Heart left ventricle (tissue), 16 donors: ENCODE measurements around the gene KIF11. TPM values are rescaled to one million over a fixed set of nuclear protein-coding genes. Genes with fewer than 3 reads are reported as not detected.

Experiments used
- ATAC-seq, 4 donors: fragments of 200-7000 bp; cut with Tn5 transposase; one replicate each; pipeline ENCODE4 v1.9.1; 2020 to 2022; ENCODE audit warnings: moderate library complexity in 4 of 4, mild to moderate bottlenecking in 3 of 4, moderate number of reproducible peaks in 1 of 4
- DNase-seq, 5 donors: peaks; one replicate each; pipeline ENCODE4 v3.0.0-alpha.2; 2020
- H3K27ac ChIP-seq, 12 donors: fragments of 200-600 bp; sonication (generic) in 4 of 12; one replicate each; pipeline versions ENCODE4 v1.5.0 to v1.8.0; 2016 to 2022; ENCODE audit warnings: mild to moderate bottlenecking in 2 of 12
- H3K27me3 ChIP-seq, 9 donors: fragments of 200-600 bp; sonication (generic) in 2 of 9; one replicate each; pipeline versions ENCODE4 v1.5.1 to v1.8.0; 2016 to 2022; ENCODE audit warnings: mild to moderate bottlenecking in 3 of 9
- H3K36me3 ChIP-seq, 9 donors: fragments of 200-600 bp; sonication (generic) in 2 of 9; one replicate each; pipeline versions ENCODE4 v1.5.0 to v1.8.0; 2018 to 2022; ENCODE audit warnings: mild to moderate bottlenecking in 2 of 9
- H3K4me1 ChIP-seq, 12 donors: fragments of 200-600 bp; sonication (generic) in 4 of 12; one replicate each; pipeline versions ENCODE4 v1.5.0 to v1.8.0; 2016 to 2022; ENCODE audit warnings: mild to moderate bottlenecking in 3 of 12
- H3K4me3 ChIP-seq, 12 donors: fragments of 200-600 bp; sonication (generic) in 4 of 12; one replicate each; pipeline versions ENCODE4 v1.5.0 to v1.8.0; 2017 to 2022; ENCODE audit warnings: mild to moderate bottlenecking in 9 of 12, moderate library complexity in 4 of 12
- H3K9me3 ChIP-seq, 12 donors: fragments of 200-600 bp; sonication (generic) in 4 of 12; one replicate each; pipeline versions ENCODE4 v1.5.0 to v1.8.0; 2016 to 2022; ENCODE audit warnings: mild to moderate bottlenecking in 1 of 12
- POLR2A ChIP-seq, 2 donors: fragments of 450-650 bp; IDR thresholded peaks; one replicate each; pipeline ENCODE4 v1.6.1; 2017; ENCODE audit warnings: antibody characterized with exemption in 2 of 2, mild to moderate bottlenecking in 2 of 2, moderate library complexity in 2 of 2
- WGBS, 4 donors: extraction: QIAGEN DNeasy Blood & Tissue Kit in 2 of 4; methylation state at CpG; one replicate each; pipeline versions ENCODE4 v1.1.5 to v1.1.7; 2013 to 2018; 5-methylcytosine and 5-hydroxymethylcytosine counted together
- intact Hi-C, 10 donors: fragments of 100-400 bp; cut with DNase I; formaldehyde crosslinking; loops; one replicate each; pipeline versions ENCODE4 v1.11.1 to v1.14.2; 2022
- polyA plus RNA-seq, 2 donors: library from polyadenylated mRNA; stranded (reverse); fragments of 200-250 nt; gene quantifications; one replicate each; pipeline ENCODE4 v1.2.3, GENCODE V29; 2013
- total RNA-seq, 9 donors: library from RNA; depleted of rRNA in 2 of 9; stranded (reverse); fragments of >200 nt in 2 of 9; fragmentation: NEBNext Ultra II Directional in 3 of 9; extraction: Animal tissue kit (Norgen Biotek cat#: 25700) in 3 of 9; gene quantifications; one replicate each; pipeline versions ENCODE4 v1.1.0 to v1.2.4, GENCODE V29; 2016 to 2023
- TF ChIP-seq, protein P1 (sequence below), 12 donors: fragments of 200-600 bp; sonication (generic) in 4 of 12; IDR thresholded peaks; one replicate each; pipeline versions ENCODE4 v1.5.0 to v1.8.0; 2018 to 2022; ENCODE audit warnings: antibody characterized with exemption in 12 of 12, mild to moderate bottlenecking in 5 of 12
- donor health status: ischemic (EF 13 %, LVEDD 7.1; RV severe dilation, severe dysfunction).
- donor health status: healthy with polysubstance abuse.
- donor health status: DM: no; HTN: yes; CAD: no.
- donor health status: DM: no; HTN: no; CAD: no.
- donor health status: ischemic (EF 25% LVEDD 6.9; RV normal size, moderate dysfunction).
- donor health status: ischemic (EF 25% LVEDD 5.7; RV mildly dilated, moderate dysfunction).
- donor health status: healthy.
- donor health status: DM: yes; HTN: yes; CAD: no.
- donor health status: ischemic (EF 35%, LVEDD 5.7; RV mildly dilated, moderate dysfunction).
- donor health status: nonischemic (EF 11% LVEDD 7.7; RV severe dilation, severe dysfunction).
- donor health status: DM: yes; HTN: yes; CAD: no.
- donor health status: PGD.
- donor health status: ischemic (EF 29% LVEDD 5.4; RV normal size, mild dysfunction).
- donor health status: nonischemic (EF 23%, LVEDD 6.1; RV moderate dilation, normal function).

KIF11 gene
- total and polyA plus RNA-seq, 11 donors, result 0.11 to 7.0 (median 0.75) TPM

DNA sequence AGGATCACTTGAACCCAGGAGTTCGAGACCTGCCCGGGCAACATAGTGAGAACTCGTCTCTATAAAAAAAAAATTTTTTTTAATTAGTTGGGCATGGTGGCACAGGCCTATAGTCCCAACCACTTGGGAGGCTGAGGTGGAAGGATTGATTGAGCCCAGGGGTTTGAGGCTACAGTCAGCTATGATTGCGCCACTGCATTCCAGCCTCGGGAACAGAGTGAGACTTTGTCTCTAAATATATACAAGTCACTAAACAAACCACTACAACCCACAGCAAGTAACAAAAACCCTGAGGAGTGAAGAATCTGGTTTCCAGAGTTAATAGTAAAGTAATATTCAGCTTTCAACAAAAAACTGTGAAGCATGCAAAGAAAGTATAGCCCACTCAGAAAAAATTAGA is 64.1 kb downstream of the KIF11 start:
- intact Hi-C loops, result no loop called here
- ATAC-seq (no peak), DNase-seq (no peak)
- Histone ChIP-seq H3K9me3 (peaks cover 0 to 10% (median 1%) of the 10 kb centered on the region in 12 donors), H3K36me3 (peaks cover 0 to 15% (median 0%) of the 10 kb centered on the region in 9 donors), H3K27ac (no peak overlapping the region), H3K4me3 (no peak overlapping the region), H3K4me1 (no peaks in the 10 kb centered on the region), H3K27me3 (no peaks in the 10 kb centered on the region)
- WGBS, 4 donors, result 86 to 94% (median 93%) methylated on average over 5 of the region's 5 CpGs
- TF ChIP-seq, protein P1, sequence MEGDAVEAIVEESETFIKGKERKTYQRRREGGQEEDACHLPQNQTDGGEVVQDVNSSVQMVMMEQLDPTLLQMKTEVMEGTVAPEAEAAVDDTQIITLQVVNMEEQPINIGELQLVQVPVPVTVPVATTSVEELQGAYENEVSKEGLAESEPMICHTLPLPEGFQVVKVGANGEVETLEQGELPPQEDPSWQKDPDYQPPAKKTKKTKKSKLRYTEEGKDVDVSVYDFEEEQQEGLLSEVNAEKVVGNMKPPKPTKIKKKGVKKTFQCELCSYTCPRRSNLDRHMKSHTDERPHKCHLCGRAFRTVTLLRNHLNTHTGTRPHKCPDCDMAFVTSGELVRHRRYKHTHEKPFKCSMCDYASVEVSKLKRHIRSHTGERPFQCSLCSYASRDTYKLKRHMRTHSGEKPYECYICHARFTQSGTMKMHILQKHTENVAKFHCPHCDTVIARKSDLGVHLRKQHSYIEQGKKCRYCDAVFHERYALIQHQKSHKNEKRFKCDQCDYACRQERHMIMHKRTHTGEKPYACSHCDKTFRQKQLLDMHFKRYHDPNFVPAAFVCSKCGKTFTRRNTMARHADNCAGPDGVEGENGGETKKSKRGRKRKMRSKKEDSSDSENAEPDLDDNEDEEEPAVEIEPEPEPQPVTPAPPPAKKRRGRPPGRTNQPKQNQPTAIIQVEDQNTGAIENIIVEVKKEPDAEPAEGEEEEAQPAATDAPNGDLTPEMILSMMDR (IDR thresholded peaks at IDR 0.05), result no peak
- no peak for TF ChIP-seq POLR2A (IDR thresholded peaks at IDR 0.05)

- Histone ChIP-seq H3K4me1 (no peaks in the 10 kb centered on the region), H3K9me3 (peaks cover 0 to 32% (median 15%) of the 10 kb centered on the region in 12 donors), H3K27me3 (no peaks in the 10 kb centered on the region), H3K4me3 (no peak overlapping the region), H3K36me3 (no peaks in the 10 kb centered on the region), H3K27ac (no peak overlapping the region)
- intact Hi-C loops, result no loop called here
- ATAC-seq (no peak), DNase-seq (no peak)
- no peak for TF ChIP-seq POLR2A (IDR thresholded peaks at IDR 0.05)
- TF ChIP-seq, protein P1 (IDR thresholded peaks at IDR 0.05), result no peak
Observed at GRCh38 chr10:92662848-92663247, 69.9 kb downstream of the KIF11 start.

GRCh38 chr10:92664322-92664721 is 71.4 kb downstream of the KIF11 start:
- ATAC-seq (no peak), DNase-seq (no peak)
- Histone ChIP-seq H3K27me3 (no peaks in the 10 kb centered on the region), H3K36me3 (no peaks in the 10 kb centered on the region), H3K4me1 (no peaks in the 10 kb centered on the region), H3K27ac (no peak overlapping the region), H3K9me3 (peaks cover 0 to 32% (median 15%) of the 10 kb centered on the region in 12 donors), H3K4me3 (no peak overlapping the region)
- intact Hi-C loops, result no loop called here
- TF ChIP-seq POLR2A (IDR thresholded peaks at IDR 0.05), result no peak
- TF ChIP-seq, protein P1 (IDR thresholded peaks at IDR 0.05), result no peak

GRCh38 chr10:92667078-92667477 is 74.1 kb downstream of the KIF11 start:
- WGBS, 4 donors, result 95 to 97% (median 96%) methylated on average over 6 of the region's 6 CpGs
- Histone ChIP-seq H3K4me3 (no peak overlapping the region), H3K27ac (no peak overlapping the region), H3K27me3 (no peaks in the 10 kb centered on the region), H3K4me1 (no peaks in the 10 kb centered on the region), H3K9me3 (peaks cover 0 to 27% (median 14%) of the 10 kb centered on the region in 12 donors), H3K36me3 (no peaks in the 10 kb centered on the region)
- ATAC-seq, result no peak
- DNase-seq, result no peak
- intact Hi-C loops, result no loop called here
- TF ChIP-seq POLR2A (IDR thresholded peaks at IDR 0.05), result no peak
- TF ChIP-seq, protein P1 (IDR thresholded peaks at IDR 0.05), result no peak
